ENCODE data around the gene ZMYND15. TPM values are rescaled to one million over a fixed set of nuclear protein-coding genes. Genes with fewer than 3 reads are reported as not detected.

The ZMYND15 gene
- total RNA-seq, 1 experiment from 2014 or later: 0.42 TPM

GRCh38 chr17:4782652-4783051, 43.0 kb downstream of the ZMYND15 start:
- no peak overlapping the region; a peak in 1 of 7 replicates for H3K27ac Mint-ChIP-seq
- H3K9me3 Mint-ChIP-seq: no peaks in the 10 kb centered on the region
- TF ChIP-seq CTCF (conservative IDR thresholded peaks at IDR 0.05): peak; percentile 50; the same call in 2 of the 3 replicates
- Histone ChIP-seq H3K9ac (ENCODE audit: extremely low read depth, insufficient read length, low read length) (no peak overlapping the region), H3K27ac (ENCODE audit: insufficient read length, low read depth, low read length) (no peak overlapping the region), H3K9me3 (ENCODE audit: control insufficient read depth, low read depth, low read length) (no peaks in the 10 kb centered on the region), H2BK12ac (ENCODE audit: insufficient read length, low read depth, low read length) (no peak overlapping the region), H3K4me1 (ENCODE audit: insufficient read depth, low read length) (peaks cover 2% of the 10 kb centered on the region; the same call in 1 of the 2 replicates), H3T11ph (ENCODE audit: low read length) (no peak overlapping the region), H4K8ac (replicated peaks; ENCODE audit: insufficient read length, low read depth, low read length) (no peak overlapping the region), H3K4me2 (ENCODE audit: insufficient read depth, insufficient read length, low read length) (no peak overlapping the region), H3K23ac (ENCODE audit: insufficient read length, low read depth, low read length) (no peak overlapping the region), H2BK5ac (ENCODE audit: insufficient read length, low read length) (no peak overlapping the region), H4K91ac (ENCODE audit: insufficient read length, low read depth, low read length) (no peak overlapping the region), H3K56ac (ENCODE audit: insufficient read length, low read depth, low read length) (no peak overlapping the region), H2AFZ (ENCODE audit: low read length) (no peak overlapping the region), H4K20me1 (ENCODE audit: control insufficient read depth, insufficient read depth, insufficient read length) (peaks cover 3% of the 10 kb centered on the region), H2AK5ac (ENCODE audit: insufficient read length, low read length) (no peak overlapping the region), H3K79me1 (ENCODE audit: insufficient read depth, low read depth, low read length, poor library complexity, severe bottlenecking) (no peaks in the 10 kb centered on the region), H3K79me2 (ENCODE audit: insufficient read depth, low read length) (no peaks in the 10 kb centered on the region), H3K4ac (ENCODE audit: low read depth, low read length) (no peak overlapping the region), H2BK120ac (ENCODE audit: low read depth, low read length, poor library complexity, severe bottlenecking) (no peak overlapping the region), H3K14ac (ENCODE audit: insufficient read depth, low read length) (no peak overlapping the region), H3K27me3 (ENCODE audit: insufficient read depth, low read length) (peaks cover 28% of the 10 kb centered on the region; the same call in 1 of the 2 replicates), H2BK20ac (ENCODE audit: low read depth, low read length, poor library complexity, severe bottlenecking) (no peak overlapping the region), H3K23me2 (ENCODE audit: insufficient read length, low read depth, low read length, poor library complexity, severe bottlenecking) (no peaks in the 10 kb centered on the region), H2BK15ac (ENCODE audit: low read depth, low read length) (no peak overlapping the region), H4K5ac (ENCODE audit: insufficient read length, low read depth, low read length) (no peak overlapping the region), H3K18ac (ENCODE audit: insufficient read length, low read depth, low read length) (no peak overlapping the region)
- H3K27me3 Mint-ChIP-seq (ENCODE audit: low read depth): peaks cover 81% of the 10 kb centered on the region
- H3K4me3 Mint-ChIP-seq: no peak overlapping the region
- no CpG with 5 or more reads among the region's 28 CpGs for WGBS (ENCODE audit: extremely low coverage, insufficient read length, low lambda C conversion rate)
- H3K4me1 Mint-ChIP-seq: peaks cover 15 to 20% of the 10 kb centered on the region in 2 experiments
- no peaks in the 10 kb centered on the region; a peak in 1 of 7 replicates for H3K36me3 Mint-ChIP-seq (ENCODE audit: insufficient read depth in 1 of 3, low read depth in 3 of 3)
- peak; percentile 68 for DNase-seq
